Right lobe of liver (tissue), 6 donors: ENCODE measurements around the gene PKIG. TPM values are rescaled to one million over a fixed set of nuclear protein-coding genes. Genes with fewer than 3 reads are reported as not detected.
A peak's percentile ranks its signal among the peaks of the same experiment; 100 is the strongest.

Experiments used
- ATAC-seq, 4 donors: fragments of 200-7000 bp; cut with Tn5 transposase; one replicate each; pipeline ENCODE4 v1.9.1; 2020; ENCODE audit warnings: mild to moderate bottlenecking in 4 of 4, moderate library complexity in 4 of 4
- DNase-seq, 3 donors: peaks; one replicate each; pipeline ENCODE4 v3.0.0-alpha.2; 2020
- H3K27ac ChIP-seq, 3 donors: fragments of 200-600 bp; one replicate each; pipeline ENCODE4 v1.8.0; 2022
- H3K27me3 ChIP-seq, 2 donors: fragments of 200-600 bp; one replicate each; pipeline ENCODE4 v1.8.0; 2022
- H3K36me3 ChIP-seq, 4 donors: fragments of 200-600 bp; sonication (generic) in 1 of 4; one replicate each; pipeline versions ENCODE4 v1.5.1 to v1.8.0; 2017 to 2022; ENCODE audit warnings: control low read depth in 1 of 4
- H3K4me1 ChIP-seq, 4 donors: fragments of 200-600 bp; sonication (generic) in 1 of 4; one replicate each; pipeline versions ENCODE4 v1.5.1 to v1.8.0; 2017 to 2022; ENCODE audit warnings: control low read depth in 1 of 4
- H3K4me3 ChIP-seq, 3 donors: fragments of 200-600 bp; one replicate each; pipeline ENCODE4 v1.8.0; 2022
- H3K9me3 ChIP-seq, 4 donors: fragments of 200-600 bp; sonication (generic) in 1 of 4; one replicate each; pipeline versions ENCODE4 v1.5.1 to v1.8.0; 2017 to 2022; ENCODE audit warnings: control low read depth in 1 of 4
- CTCF ChIP-seq, 4 donors: fragments of 200-600 bp in 3 of 4; fragments of 450-650 bp in 1 of 4; IDR thresholded peaks; one replicate each; pipeline versions ENCODE4 v1.5.1 to v1.8.0; 2016 to 2022; ENCODE audit warnings: antibody characterized with exemption in 4 of 4, mild to moderate bottlenecking in 2 of 4
- POLR2A ChIP-seq: fragments of 450-650 bp; IDR thresholded peaks from one replicate; pipeline ENCODE4 v1.6.1; 2017; ENCODE audit warnings: antibody characterized with exemption, mild to moderate bottlenecking
- WGBS: methylation state at CpG from one replicate; pipeline ENCODE4 v1.1.6; 2018; ENCODE audit warnings: low coverage, low lambda C conversion rate; ENCODE audit not compliant: insufficient coverage; ENCODE audit errors: missing lambda C conversion rate; 5-methylcytosine and 5-hydroxymethylcytosine counted together
- intact Hi-C, 2 donors: fragments of 100-400 bp; cut with DNase I; formaldehyde crosslinking; loops; one replicate each; pipeline versions ENCODE4 v1.11.2 to v1.14.1; 2022
- long read RNA-seq: library from polyadenylated mRNA; unstranded; transcript quantifications from one replicate; pipeline ENCODE4 v2.0.0, GENCODE V29; 2019
- total RNA-seq, 6 experiments: library from RNA; depleted of rRNA in 2 of 6; stranded (reverse); fragments of >200 nt in 2 of 6; fragmentation: NEBNext Ultra II Directional in 3 of 6; extraction: Animal tissue kit (Norgen Biotek cat#: 25700) in 3 of 6; gene quantifications; one replicate each; pipeline versions ENCODE4 v1.1.0 to v1.2.4, GENCODE V29; 2016 to 2023
- donor health status: DM: no; HTN: yes; CAD: no.
- donor health status: DM: no; HTN: no; CAD: no.
- donor health status: DM: no; HTN: no; CAD: no.
- donor health status: DM: no; HTN: yes; CAD: no.
- donor health status: DM: no; HTN: yes; CAD: no.

The PKIG gene
- 10 to 100 TPM; 11.7 to 31.7 (median 21.8) TPM for total RNA-seq
- long read RNA-seq, transcript PKIG-207 (4 exons, 1,191 nt): major isoform, 10 of 14 reads
- long read RNA-seq, partial matches to known transcripts: 1 of 14 reads
- long read RNA-seq, other reads (novel, unspliced or antisense): 1 of 14 reads

- WGBS: 63% methylated on average over 4 of the region's 6 CpGs
- Histone ChIP-seq H3K4me1 (no peaks in the 10 kb centered on the region), H3K27ac (peak within 1 kb of the TSS; percentile 14 to 58 (median 53)), H3K4me3 (peak within 1 kb of the TSS in 1 of 3 donors; percentile 11), H3K9me3 (no peaks in the 10 kb centered on the region), H3K36me3 (no peaks in the 10 kb centered on the region), H3K27me3 (no peaks in the 10 kb centered on the region)
- TF ChIP-seq CTCF (IDR thresholded peaks at IDR 0.05) (no peak), POLR2A (no peak)
- ATAC-seq (peak; percentile 48 to 83 (median 71)), DNase-seq (no peak)
- intact Hi-C loops: no loop called here
Observed at GRCh38 chr20:44582311-44583025, at the start of gene PKIG. Gene PKIG, plus strand, starts transcription at chr20:44582579. Its CDS starts 31,978 bp downstream, at chr20:44614557.

DNA sequence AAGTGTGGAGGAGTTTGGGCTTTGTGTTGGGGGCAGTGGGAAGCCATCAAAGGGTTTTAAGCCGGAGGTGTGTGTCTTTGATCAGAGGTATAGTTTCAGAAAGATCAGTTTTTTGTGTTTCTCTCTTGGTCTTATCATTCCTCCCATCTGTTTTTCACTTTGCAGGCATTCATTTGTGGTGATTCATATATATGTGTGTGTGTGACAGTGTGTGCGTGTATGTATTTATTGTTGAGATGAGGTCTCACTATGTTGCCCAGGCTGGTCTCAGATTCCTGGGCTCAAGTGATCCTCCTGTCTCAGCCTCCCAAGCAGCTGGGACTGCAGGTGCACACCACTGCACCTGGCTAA is 49.4 kb upstream of the PKIG start:
- ATAC-seq: no peak
- no peaks in the 10 kb centered on the region for H3K9me3 ChIP-seq

GRCh38 chr20:44533928-44534327 is 48.5 kb upstream of the PKIG start:
- H3K4me1 ChIP-seq: peaks cover 0 to 19% (median 7%) of the 10 kb centered on the region in 4 donors

More for the DNA sequence above, 49.4 kb upstream of the PKIG start:
- no peak for DNase-seq
- WGBS: 75% methylated on average over 2 of the region's 2 CpGs
- TF ChIP-seq POLR2A (no peak), CTCF (IDR thresholded peaks at IDR 0.05) (no peak)
- H3K27me3 ChIP-seq: no peaks in the 10 kb centered on the region
- H3K36me3 ChIP-seq: no peaks in the 10 kb centered on the region
- intact Hi-C loops: no loop called here
- H3K4me3 ChIP-seq: peak overlapping the region in 2 of 3 donors; percentile 79 to 96
- H3K27ac ChIP-seq: peak overlapping the region in 2 of 3 donors; percentile 89 to 94
- H3K4me1 ChIP-seq: peaks cover 0 to 19% (median 7%) of the 10 kb centered on the region in 4 donors

GRCh38 chr20:44536175-44536574 is 46.2 kb upstream of the PKIG start:
- ATAC-seq (no peak), DNase-seq (no peak)
- Histone ChIP-seq H3K36me3 (no peaks in the 10 kb centered on the region), H3K4me3 (no peak overlapping the region), H3K4me1 (peaks cover 0 to 13% (median 6%) of the 10 kb centered on the region in 4 donors), H3K27ac (peak overlapping the region in 1 of 3 donors; percentile 17), H3K27me3 (no peaks in the 10 kb centered on the region), H3K9me3 (no peaks in the 10 kb centered on the region)
- WGBS: 75% methylated on average over 3 of the region's 3 CpGs
- intact Hi-C loops: no loop called here
- TF ChIP-seq CTCF (IDR thresholded peaks at IDR 0.05): no peak
- no peak for TF ChIP-seq POLR2A

More at GRCh38 chr20:44533928-44534327, 48.5 kb upstream of the PKIG start:
- intact Hi-C loops: no loop called here
- TF ChIP-seq CTCF (IDR thresholded peaks at IDR 0.05) (no peak), POLR2A (no peak)
- no peak for ATAC-seq
- Histone ChIP-seq H3K4me3 (no peak overlapping the region), H3K9me3 (no peaks in the 10 kb centered on the region), H3K27ac (no peak overlapping the region), H3K36me3 (no peaks in the 10 kb centered on the region), H3K27me3 (no peaks in the 10 kb centered on the region)
- DNase-seq: no peak
- 76% methylated on average over 4 of the region's 4 CpGs for WGBS
